CD4-positive, alpha-beta memory T cell (primary cell): ENCODE data around the gene WDR19. TPM values are rescaled to one million over a fixed set of nuclear protein-coding genes. Genes with fewer than 3 reads are reported as not detected.

ENCODE experiments used
- CTCF ChIA-PET: fragments of 350-600 bp; sonication (Branson Sonifier 250); formaldehyde crosslinking; loops from one replicate; lab custom pipeline; 2021; ENCODE audit warnings: inconsistent platforms; ENCODE audit not compliant: partially characterized antibody; lab: Charles Lee
- POLR2A ChIA-PET: fragments of 350-600 bp; sonication (Branson Sonifier 250); formaldehyde crosslinking; loops from one replicate; lab custom pipeline; 2021; ENCODE audit not compliant: partially characterized antibody; lab: Charles Lee
- DNase-seq, 5 donors: peaks; one replicate each; pipeline versions ENCODE4 v3.0.0 to v3.0.0-alpha.2; 2020 to 2022; ENCODE audit warnings: mixed read lengths in 1 of 5
- H3K27ac ChIP-seq: one replicate; pipeline ENCODE4 v1.7.0; 2013; ENCODE audit warnings: low read depth, low read length
- H3K27me3 ChIP-seq: 2 replicates; pipeline ENCODE4 v1.7.0; 2013; ENCODE audit warnings: mild to moderate bottlenecking, low read length, moderate library complexity; ENCODE audit not compliant: insufficient read depth
- H3K36me3 ChIP-seq: 2 replicates; pipeline ENCODE4 v1.7.0; 2013; ENCODE audit warnings: mild to moderate bottlenecking, low read length, moderate library complexity; ENCODE audit not compliant: insufficient read depth
- H3K4me1 ChIP-seq: 2 replicates; pipeline ENCODE4 v1.7.0; 2013; ENCODE audit warnings: mild to moderate bottlenecking, low read length, moderate library complexity; ENCODE audit not compliant: insufficient read depth
- H3K4me3 ChIP-seq, 2 donors: one replicate each; pipeline ENCODE4 v1.7.0; 2013; ENCODE audit warnings: low read length in 2 of 2, mild to moderate bottlenecking in 1 of 2
- H3K9me3 ChIP-seq, 2 donors: one replicate each; pipeline ENCODE4 v1.7.0; 2013; ENCODE audit warnings: low read length in 2 of 2, control low read depth in 1 of 2; ENCODE audit not compliant: control insufficient read depth in 1 of 2
- H3K27ac Mint-ChIP-seq, 7 donors: one replicate each; pipeline ENCODE4 v1.8.0; 2020 to 2021; ENCODE audit warnings: mixed read lengths in 7 of 7, mild to moderate bottlenecking in 6 of 7, inconsistent platforms in 3 of 7, moderate library complexity in 3 of 7
- H3K27me3 Mint-ChIP-seq, 2 donors: one replicate each; pipeline ENCODE4 v1.8.0; 2020 to 2021; ENCODE audit warnings: mixed read lengths in 2 of 2
- H3K36me3 Mint-ChIP-seq, 2 donors: one replicate each; pipeline ENCODE4 v1.8.0; 2020 to 2021; ENCODE audit warnings: mixed read lengths in 2 of 2, inconsistent platforms in 1 of 2, mild to moderate bottlenecking in 1 of 2
- H3K4me1 Mint-ChIP-seq, 4 donors: one replicate each; pipeline ENCODE4 v1.8.0; 2020 to 2021; ENCODE audit warnings: mixed read lengths in 4 of 4, mild to moderate bottlenecking in 1 of 4
- H3K4me3 Mint-ChIP-seq, 8 donors: one replicate each; pipeline ENCODE4 v1.8.0; 2020 to 2021; ENCODE audit warnings: mixed read lengths in 8 of 8, mild to moderate bottlenecking in 7 of 8, moderate library complexity in 6 of 8, inconsistent platforms in 3 of 8
- H3K9me3 Mint-ChIP-seq, 8 donors: one replicate each; pipeline ENCODE4 v1.8.0; 2020 to 2021; ENCODE audit warnings: mixed read lengths in 8 of 8, mild to moderate bottlenecking in 5 of 8, inconsistent platforms in 3 of 8, moderate library complexity in 1 of 8
- intact Hi-C: fragments of 100-400 bp; cut with micrococcal nuclease; formaldehyde crosslinking; loops from one replicate; pipeline ENCODE4 v1.15.1; 2023
- polyA plus RNA-seq, 2 donors: library from polyadenylated mRNA; unstranded; fragments of 300-500 nt; fragmentation: Illumina TruSeq; gene quantifications; one replicate each; pipeline ENCODE4 v1.2.3, GENCODE V29; 2021
- total RNA-seq, 2 experiments: library from RNA; stranded (reverse); gene quantifications; one replicate each; pipeline ENCODE4 v1.2.3, GENCODE V29; 2021

Gene WDR19
- total and polyA plus RNA-seq, 4 experiments from 2014 or later, result 2.3 to 36.8 (median 18.5) TPM

GRCh38 chr4:39228377-39228776, 46.0 kb downstream of the WDR19 start:
- no peaks in the 10 kb centered on the region for H3K9me3 ChIP-seq
- no peaks in the 10 kb centered on the region for H3K36me3 ChIP-seq
- H3K27ac ChIP-seq, result no peak overlapping the region
- Mint-ChIP-seq H3K4me3 (no peak overlapping the region), H3K9me3 (no peaks in the 10 kb centered on the region), H3K27me3 (no peaks in the 10 kb centered on the region), H3K4me1 (no peaks in the 10 kb centered on the region), H3K36me3 (peaks cover 5 to 25% of the 10 kb centered on the region in 2 donors), H3K27ac (no peak overlapping the region)
- no peak for DNase-seq
- H3K4me1 ChIP-seq, result no peaks in the 10 kb centered on the region
- intact Hi-C loops, result no loop called here
- no peak overlapping the region for H3K4me3 ChIP-seq
- ChIA-PET POLR2A (no interaction called here), CTCF (no interaction called here)
- no peaks in the 10 kb centered on the region for H3K27me3 ChIP-seq

- Histone ChIP-seq H3K4me1 (no peaks in the 10 kb centered on the region), H3K27ac (no peak overlapping the region), H3K9me3 (no peaks in the 10 kb centered on the region), H3K4me3 (no peak overlapping the region), H3K27me3 (no peaks in the 10 kb centered on the region), H3K36me3 (no peaks in the 10 kb centered on the region)
- peaks cover 5 to 27% of the 10 kb centered on the region in 2 donors for H3K36me3 Mint-ChIP-seq
- H3K9me3 Mint-ChIP-seq, result no peaks in the 10 kb centered on the region
- H3K4me1 Mint-ChIP-seq, result no peaks in the 10 kb centered on the region
- H3K27me3 Mint-ChIP-seq, result no peaks in the 10 kb centered on the region
- no peak overlapping the region for H3K27ac Mint-ChIP-seq
- ChIA-PET POLR2A (no interaction called here), CTCF (no interaction called here)
- DNase-seq, result no peak
- H3K4me3 Mint-ChIP-seq, result no peak overlapping the region
- intact Hi-C loops, result no loop called here
Measured at GRCh38 chr4:39230462-39230861, 48.1 kb downstream of the WDR19 start.

- no peaks in the 10 kb centered on the region for H3K9me3 Mint-ChIP-seq
- H3K36me3 Mint-ChIP-seq, result peaks cover 15 to 36% of the 10 kb centered on the region in 2 donors
- H3K36me3 ChIP-seq, result no peaks in the 10 kb centered on the region
- no peaks in the 10 kb centered on the region for H3K4me1 Mint-ChIP-seq
- no peaks in the 10 kb centered on the region for H3K27me3 Mint-ChIP-seq
- H3K4me3 ChIP-seq, result no peak overlapping the region
- CTCF ChIA-PET, result interaction anchor here (0.7 kb wide), 2 partner anchors 21 to 80 kb away, joined by 3 read pairs; no protein-coding TSS in a partner anchor
- no peak overlapping the region for H3K27ac ChIP-seq
- intact Hi-C loops, result no loop called here
- H3K4me3 Mint-ChIP-seq, result no peak overlapping the region
- H3K27me3 ChIP-seq, result no peaks in the 10 kb centered on the region
- POLR2A ChIA-PET, result no interaction called here
- no peaks in the 10 kb centered on the region for H3K4me1 ChIP-seq
- no peak for DNase-seq
- no peaks in the 10 kb centered on the region for H3K9me3 ChIP-seq
- H3K27ac Mint-ChIP-seq, result no peak overlapping the region
Measured at GRCh38 chr4:39231660-39232059, 49.3 kb downstream of the WDR19 start.

DNA sequence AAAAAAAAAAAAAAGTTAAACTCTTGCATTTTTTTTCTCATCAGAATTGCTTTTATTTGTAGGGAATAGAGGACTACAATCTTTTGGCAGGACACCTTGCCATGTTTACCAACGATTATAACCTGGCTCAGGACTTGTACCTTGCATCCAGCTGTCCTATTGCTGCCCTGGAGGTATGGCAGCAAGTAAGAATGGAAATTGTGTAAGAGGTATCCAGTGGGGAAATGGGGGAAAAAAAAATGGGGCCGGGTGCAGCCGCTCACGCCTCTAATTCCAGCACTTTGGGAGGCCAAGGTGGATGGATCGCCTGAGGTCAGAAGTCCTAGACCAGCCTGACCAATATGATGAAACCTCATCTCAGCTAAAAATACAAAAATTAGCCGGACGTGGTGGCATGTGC, 49.8 kb downstream of the WDR19 start:
- Histone ChIP-seq H3K27ac (no peak overlapping the region), H3K4me1 (no peaks in the 10 kb centered on the region), H3K9me3 (no peaks in the 10 kb centered on the region), H3K4me3 (no peak overlapping the region), H3K36me3 (no peaks in the 10 kb centered on the region), H3K27me3 (no peaks in the 10 kb centered on the region)
- peaks cover 15 to 36% of the 10 kb centered on the region in 2 donors for H3K36me3 Mint-ChIP-seq
- ChIA-PET CTCF (no interaction called here), POLR2A (no interaction called here)
- H3K4me1 Mint-ChIP-seq, result no peaks in the 10 kb centered on the region
- no peak for DNase-seq
- H3K4me3 Mint-ChIP-seq, result no peak overlapping the region
- intact Hi-C loops, result no loop called here
- no peaks in the 10 kb centered on the region for H3K27me3 Mint-ChIP-seq
- no peak overlapping the region for H3K27ac Mint-ChIP-seq
- H3K9me3 Mint-ChIP-seq, result no peaks in the 10 kb centered on the region

- Mint-ChIP-seq H3K36me3 (peaks cover 20 to 39% of the 10 kb centered on the region in 2 donors), H3K27ac (no peak overlapping the region), H3K4me3 (no peak overlapping the region), H3K27me3 (no peaks in the 10 kb centered on the region), H3K9me3 (no peaks in the 10 kb centered on the region), H3K4me1 (no peaks in the 10 kb centered on the region)
- Histone ChIP-seq H3K27me3 (no peaks in the 10 kb centered on the region), H3K27ac (no peak overlapping the region), H3K4me1 (no peaks in the 10 kb centered on the region), H3K36me3 (no peaks in the 10 kb centered on the region), H3K4me3 (no peak overlapping the region), H3K9me3 (no peaks in the 10 kb centered on the region)
- DNase-seq, result no peak
- intact Hi-C loops, result no loop called here
- CTCF ChIA-PET, result interaction anchor here (0.5 kb wide), 1 partner anchor 1695 kb away, joined by 3 read pairs; no protein-coding TSS in a partner anchor
- POLR2A ChIA-PET, result no interaction called here
Measured at GRCh38 chr4:39233114-39233513, 50.8 kb downstream of the WDR19 start.

- no peak overlapping the region for H3K27ac Mint-ChIP-seq
- no peak overlapping the region for H3K4me3 Mint-ChIP-seq
- H3K36me3 Mint-ChIP-seq, result peaks cover 20 to 36% of the 10 kb centered on the region in 2 donors
- Histone ChIP-seq H3K27me3 (no peaks in the 10 kb centered on the region), H3K4me1 (no peaks in the 10 kb centered on the region), H3K27ac (no peak overlapping the region), H3K4me3 (no peak overlapping the region), H3K9me3 (no peaks in the 10 kb centered on the region), H3K36me3 (no peaks in the 10 kb centered on the region)
- POLR2A ChIA-PET, result no interaction called here
- H3K4me1 Mint-ChIP-seq, result no peaks in the 10 kb centered on the region
- H3K9me3 Mint-ChIP-seq, result no peaks in the 10 kb centered on the region
- H3K27me3 Mint-ChIP-seq, result no peaks in the 10 kb centered on the region
- CTCF ChIA-PET, result no interaction called here
- intact Hi-C loops, result no loop called here
- DNase-seq, result no peak
Measured at GRCh38 chr4:39233783-39234182, 51.5 kb downstream of the WDR19 start.

DNA sequence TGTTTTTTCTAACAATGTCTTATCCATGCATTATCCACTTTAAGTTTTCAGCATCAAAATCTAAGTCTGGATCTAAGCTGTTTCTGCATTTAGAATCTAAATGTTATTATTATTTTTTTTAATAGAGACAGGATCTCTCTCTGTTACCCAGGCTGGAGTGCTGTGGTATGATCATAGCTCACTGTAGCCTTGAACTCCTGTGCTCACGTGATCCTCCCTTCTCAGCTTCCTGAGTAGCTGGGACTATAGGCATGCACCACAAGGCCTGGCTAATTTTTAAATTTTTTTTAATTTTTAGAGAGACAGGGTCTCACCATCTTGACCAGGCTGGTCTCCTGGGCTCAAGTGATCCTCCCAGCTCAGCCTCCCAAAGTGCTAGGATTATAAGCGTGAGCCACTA, 52.7 kb downstream of the WDR19 start:
- H3K4me3 ChIP-seq, result no peak overlapping the region
- ChIA-PET POLR2A (no interaction called here), CTCF (no interaction called here)
- H3K9me3 ChIP-seq, result no peaks in the 10 kb centered on the region
- no peak overlapping the region for H3K27ac ChIP-seq
- no peaks in the 10 kb centered on the region for H3K36me3 ChIP-seq
- H3K4me1 Mint-ChIP-seq, result no peaks in the 10 kb centered on the region
- H3K4me1 ChIP-seq, result no peaks in the 10 kb centered on the region
- intact Hi-C loops, result no loop called here
- H3K4me3 Mint-ChIP-seq, result no peak overlapping the region
- no peak for DNase-seq
- H3K36me3 Mint-ChIP-seq, result peaks cover 20 to 29% of the 10 kb centered on the region in 2 donors
- no peaks in the 10 kb centered on the region for H3K27me3 ChIP-seq
- no peaks in the 10 kb centered on the region for H3K27me3 Mint-ChIP-seq
- no peak overlapping the region for H3K27ac Mint-ChIP-seq
- no peaks in the 10 kb centered on the region for H3K9me3 Mint-ChIP-seq

DNA sequence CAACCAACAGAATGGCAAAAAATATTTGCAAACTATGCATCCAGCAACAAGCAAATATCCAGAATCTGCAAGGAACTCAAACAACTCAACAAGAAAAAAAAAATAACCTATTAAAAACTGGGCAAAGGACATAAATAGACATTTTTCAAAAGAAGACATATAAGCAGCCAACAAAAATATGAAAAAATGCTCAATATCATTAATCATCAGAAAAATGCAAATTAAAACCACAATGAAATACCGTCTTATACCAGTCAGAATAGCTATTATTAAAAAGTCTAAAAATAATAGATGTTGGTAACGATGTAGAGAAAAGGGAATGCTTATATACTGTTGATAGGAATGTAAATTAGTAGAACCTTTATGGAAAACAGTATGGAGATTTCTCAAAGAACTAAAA, 53.4 kb downstream of the WDR19 start:
- DNase-seq, result no peak
- Mint-ChIP-seq H3K36me3 (peaks cover 17 to 24% of the 10 kb centered on the region in 2 donors), H3K4me1 (no peaks in the 10 kb centered on the region), H3K4me3 (no peak overlapping the region), H3K27ac (no peak overlapping the region), H3K27me3 (no peaks in the 10 kb centered on the region), H3K9me3 (no peaks in the 10 kb centered on the region)
- POLR2A ChIA-PET, result no interaction called here
- intact Hi-C loops, result no loop called here
- no peak overlapping the region for H3K27ac ChIP-seq
- H3K36me3 ChIP-seq, result no peaks in the 10 kb centered on the region
- H3K4me1 ChIP-seq, result no peaks in the 10 kb centered on the region
- H3K27me3 ChIP-seq, result no peaks in the 10 kb centered on the region
- H3K4me3 ChIP-seq, result no peak overlapping the region
- no peaks in the 10 kb centered on the region for H3K9me3 ChIP-seq
- CTCF ChIA-PET, result interaction anchor here (0.6 kb wide), 1 partner anchor 207 kb away, joined by 5 read pairs; no protein-coding TSS in a partner anchor
